NCI-H187 (cell line): Measurements from ENCODE around the gene KCNQ1OT1.

ENCODE experiments used
- DNase-seq, 2 experiments: peaks; one replicate each; lab custom pipeline; 2025; lab: John Stamatoyannopoulos, UW

The KCNQ1OT1 gene

DNA sequence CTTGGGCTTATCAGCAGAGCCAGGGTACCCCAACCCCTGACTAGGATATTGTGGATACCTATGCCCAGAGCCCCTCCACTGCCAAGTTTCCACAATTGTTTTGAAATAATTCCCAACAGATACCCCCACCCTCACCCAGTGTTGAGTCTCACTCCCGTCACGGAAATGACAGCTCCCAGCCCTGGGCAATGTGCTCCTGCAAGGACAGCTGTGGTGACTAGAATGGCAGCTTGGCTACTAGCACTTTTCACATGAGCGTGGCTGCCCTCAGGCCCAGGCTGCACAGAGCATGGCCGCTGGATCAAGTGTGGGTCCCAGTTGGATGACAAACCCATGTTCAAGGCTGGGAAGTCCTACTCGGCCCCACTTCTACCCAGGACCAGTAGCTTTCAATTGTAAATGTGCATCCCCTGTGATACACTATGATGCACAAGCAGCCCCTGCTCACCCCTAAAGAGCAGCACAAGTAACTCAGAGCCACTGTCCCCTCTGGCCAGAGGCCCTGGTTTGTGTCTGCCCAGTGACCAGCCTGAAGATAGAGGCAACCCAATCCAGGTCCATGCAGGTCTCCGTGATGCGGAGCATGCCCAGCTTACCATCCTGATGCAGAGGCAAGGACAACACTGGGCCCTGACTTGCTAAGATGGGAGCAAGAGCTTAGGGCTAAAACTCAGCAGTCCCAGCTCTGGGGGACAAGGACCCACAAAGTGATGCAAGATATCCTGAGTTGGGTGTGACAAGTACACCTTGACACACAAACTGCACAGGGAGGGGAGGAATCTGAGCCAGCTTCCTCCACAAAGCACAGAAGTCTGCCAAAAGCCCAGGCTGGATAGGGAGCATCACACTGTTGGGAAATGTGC is 13.2 kb downstream of the KCNQ1OT1 start:
- no peak for DNase-seq

DNA sequence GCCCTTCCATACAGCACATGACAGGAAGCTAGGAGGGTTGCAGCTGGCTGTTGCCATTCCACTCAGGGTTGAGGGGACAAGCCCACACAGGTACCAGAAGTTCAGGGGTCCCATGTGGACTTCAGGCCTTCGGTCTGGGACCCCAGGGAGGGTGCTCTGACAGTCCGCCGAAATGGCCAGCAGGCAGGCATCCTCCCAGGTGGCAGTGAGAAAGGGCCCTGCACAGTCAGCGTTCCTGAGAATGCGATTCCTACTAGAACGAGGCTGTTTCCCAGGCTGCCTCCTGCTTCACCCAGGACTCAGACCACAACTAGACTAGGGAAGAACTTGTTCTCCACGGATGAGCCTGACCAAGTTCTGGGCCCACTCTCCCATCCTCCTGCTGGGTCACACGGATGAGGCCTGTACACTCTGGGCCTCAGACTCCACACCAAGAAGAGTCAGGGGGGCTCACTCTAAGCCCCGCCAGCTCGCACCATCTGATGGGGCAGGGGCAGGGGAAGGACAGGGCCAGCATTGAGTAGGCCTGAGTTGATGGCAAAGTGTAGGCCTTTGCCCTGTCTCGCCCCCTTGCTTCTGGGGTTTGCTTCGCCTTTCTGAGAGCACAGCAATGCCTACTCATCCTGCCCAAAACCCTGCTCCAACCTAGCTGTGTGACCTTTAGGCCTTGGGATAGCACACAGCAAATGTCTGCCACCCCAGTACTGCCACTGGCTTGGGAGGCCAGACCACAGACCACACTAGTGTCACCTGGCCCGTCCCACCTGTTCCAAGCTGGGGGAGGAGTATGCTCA is 14.0 kb downstream of the KCNQ1OT1 start:
- DNase-seq, result no peak

- no peak for DNase-seq
Measured at GRCh38 chr11:2685051-2685450, 14.7 kb downstream of the KCNQ1OT1 start.

DNA sequence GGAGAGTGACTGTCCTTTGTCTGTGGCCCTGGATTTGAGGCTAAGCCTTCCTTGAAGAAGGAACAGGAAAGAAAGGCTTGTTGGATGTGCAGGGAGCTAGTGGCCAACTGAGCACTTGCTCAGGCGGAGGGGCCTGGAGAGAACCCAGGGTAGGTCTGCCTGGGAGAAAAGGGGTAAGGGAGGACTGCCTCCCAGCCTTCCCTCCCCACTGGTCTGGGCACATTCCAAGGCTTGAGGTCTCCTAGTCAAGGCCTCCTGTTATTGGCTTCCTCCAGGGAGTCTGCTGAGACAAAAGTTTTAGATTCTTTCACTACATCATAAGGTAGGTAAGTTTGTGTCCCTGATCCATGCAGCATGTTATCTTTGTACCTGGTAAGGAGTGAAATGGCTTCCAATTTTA is 15.2 kb downstream of the KCNQ1OT1 start:
- DNase-seq, result no peak

- DNase-seq, result no peak
Measured at GRCh38 chr11:2683806-2684205, 16.0 kb downstream of the KCNQ1OT1 start.

DNA sequence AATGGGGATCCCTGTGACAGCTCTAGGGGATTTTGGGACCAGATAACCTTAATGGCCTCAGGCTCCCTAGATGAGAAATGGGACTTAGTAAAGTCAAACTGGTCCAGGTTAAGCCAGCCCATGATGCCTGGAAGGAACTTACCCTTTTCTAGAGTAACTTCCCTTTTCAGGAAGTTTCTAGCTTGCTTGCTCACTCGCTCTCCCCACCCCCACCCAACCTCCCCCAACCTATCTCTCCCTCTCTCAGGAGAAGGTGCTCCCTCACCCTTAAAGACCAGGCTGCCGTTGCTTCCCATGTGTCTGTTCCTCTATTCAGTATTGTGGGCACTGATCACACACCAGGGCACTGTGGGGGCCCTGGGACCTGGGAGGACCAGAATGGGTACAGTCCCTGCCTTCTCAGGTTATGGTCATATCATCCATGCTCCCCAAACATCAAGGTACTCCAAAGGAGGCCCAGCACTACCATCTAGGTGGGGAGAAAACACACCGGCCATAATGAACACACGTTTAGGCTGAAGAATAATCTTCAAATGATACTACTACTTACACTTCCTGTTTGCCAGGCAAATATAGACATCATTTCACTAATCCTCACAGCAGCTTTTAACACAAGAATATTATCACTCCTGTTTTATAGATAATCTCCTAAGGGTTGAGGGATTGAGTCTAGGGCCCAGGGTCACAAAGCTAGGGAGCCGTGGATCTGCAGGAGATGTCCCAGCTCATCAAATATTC is 18.2 kb downstream of the KCNQ1OT1 start:
- DNase-seq, result no peak

- no peak for DNase-seq
Measured at GRCh38 chr11:2679011-2679676, 20.6 kb downstream of the KCNQ1OT1 start.

DNA sequence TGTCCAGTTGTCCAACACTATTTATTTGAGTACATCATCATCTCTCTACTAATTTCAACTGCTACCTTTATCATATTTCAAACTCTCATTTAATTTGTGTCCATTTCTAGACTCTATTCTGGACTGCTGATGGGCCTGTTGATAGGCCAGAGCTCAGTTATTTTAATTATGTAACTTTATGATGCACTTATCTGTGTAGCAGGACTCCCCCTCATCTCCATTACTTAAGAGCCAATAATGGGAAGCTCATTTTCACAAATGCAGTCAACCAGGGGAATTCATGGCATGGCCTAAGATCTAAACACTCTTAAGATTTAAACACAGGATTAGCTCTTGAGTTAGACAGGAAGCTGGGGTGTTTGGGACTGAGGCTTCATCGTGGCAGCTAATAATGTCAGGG is 21.4 kb downstream of the KCNQ1OT1 start:
- no peak for DNase-seq

GRCh38 chr11:2677127-2677526 is 22.7 kb downstream of the KCNQ1OT1 start:
- no peak for DNase-seq

DNA sequence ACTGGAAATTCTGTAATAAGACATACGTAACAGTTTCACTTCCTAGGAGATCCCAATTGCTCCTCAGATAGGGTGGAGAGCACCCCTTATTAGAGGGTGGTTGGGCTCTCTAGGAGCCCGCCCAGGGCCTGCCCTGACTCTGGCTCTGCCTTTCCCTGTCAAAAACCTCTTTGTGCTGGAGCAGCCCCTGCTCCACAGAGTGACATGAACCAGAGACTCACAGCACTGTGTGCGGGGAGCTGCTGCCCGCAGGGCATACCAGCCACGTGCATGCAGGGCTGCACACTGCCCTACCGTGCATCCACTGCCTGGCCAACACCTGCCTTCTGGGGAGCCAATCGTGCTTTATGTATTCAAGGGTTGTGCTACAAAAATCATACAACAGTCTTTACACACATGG is 24.3 kb downstream of the KCNQ1OT1 start:
- no peak for DNase-seq

GRCh38 chr11:2674658-2675131 is 25.1 kb downstream of the KCNQ1OT1 start:
- no peak for DNase-seq

DNA sequence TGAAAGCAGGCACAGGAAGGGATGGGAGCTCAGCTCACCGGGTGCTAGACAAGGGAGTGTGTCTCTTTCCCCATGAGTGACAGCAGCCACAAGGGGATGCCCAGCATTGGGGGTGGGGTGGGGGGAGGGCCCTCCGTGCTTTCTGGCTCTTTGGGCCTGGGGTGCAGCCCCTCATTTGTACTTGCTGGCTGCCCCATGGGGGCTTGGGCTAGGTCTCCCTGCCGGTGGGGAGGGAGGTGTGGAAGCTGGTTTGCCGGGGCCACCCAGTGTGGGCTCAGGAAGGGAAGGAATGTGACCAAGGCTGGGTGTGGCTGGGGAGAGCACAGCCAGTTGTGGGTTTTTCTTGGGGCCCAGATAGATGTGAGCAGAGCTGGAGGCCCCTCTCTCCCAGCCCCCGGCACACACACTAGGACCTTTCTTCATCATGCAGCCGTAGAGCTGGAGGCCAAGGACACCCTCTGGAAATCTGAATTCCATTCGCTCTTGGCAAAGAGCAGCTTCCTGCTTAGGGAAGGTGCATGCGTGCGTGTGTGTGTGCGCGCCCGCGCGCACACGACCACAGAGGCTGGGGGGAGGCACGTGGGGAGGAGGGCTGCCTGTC is 25.8 kb downstream of the KCNQ1OT1 start:
- no peak for DNase-seq

DNA sequence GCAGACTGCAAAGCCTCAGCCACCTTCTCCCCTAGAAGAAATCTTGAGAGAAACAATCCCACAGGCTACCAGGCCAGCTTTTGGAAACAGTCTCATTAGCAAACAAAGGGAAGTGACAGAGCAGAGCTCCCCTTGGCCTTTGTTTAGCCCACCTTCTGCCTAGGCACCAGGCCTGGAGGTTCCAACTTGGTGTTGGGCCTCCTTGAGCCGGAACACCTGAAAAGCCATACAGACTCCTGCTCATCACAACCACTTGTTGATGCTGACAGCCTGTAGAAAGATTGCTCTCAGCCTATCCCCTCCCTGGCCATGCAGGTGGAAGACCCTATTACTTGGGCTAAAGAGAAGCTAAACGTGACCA is 26.6 kb downstream of the KCNQ1OT1 start:
- DNase-seq, result no peak

GRCh38 chr11:2672553-2673249 is 27.1 kb downstream of the KCNQ1OT1 start:
- DNase-seq, result no peak

- no peak for DNase-seq
Measured at GRCh38 chr11:2671748-2672147, 28.0 kb downstream of the KCNQ1OT1 start.

DNA sequence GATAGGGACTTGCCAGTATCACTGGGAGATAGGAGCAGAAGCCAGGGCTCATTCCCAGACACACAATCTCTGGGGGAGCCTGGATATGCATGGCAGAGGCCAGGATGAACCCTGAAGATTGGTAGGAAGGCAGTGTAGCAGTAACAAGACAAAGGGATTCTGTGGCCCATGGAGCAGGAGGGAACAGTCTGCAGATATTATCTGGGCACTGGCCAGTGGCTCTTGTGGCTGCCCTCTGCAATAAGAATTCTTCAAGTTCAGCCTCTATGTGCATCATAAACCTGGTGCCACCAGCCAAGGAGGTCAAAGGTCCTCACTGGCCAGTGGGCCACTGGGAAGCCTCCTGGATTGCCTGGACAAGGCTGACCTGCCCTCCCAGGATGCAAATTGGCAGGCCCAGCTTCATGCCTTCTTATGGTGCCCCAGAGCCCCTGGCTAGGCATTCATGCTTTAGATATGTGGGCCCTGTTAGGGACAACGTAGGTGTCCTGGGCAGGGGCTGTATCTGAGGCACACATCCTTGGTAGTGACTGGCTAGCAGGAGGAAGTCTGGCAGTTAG is 29.2 kb downstream of the KCNQ1OT1 start:
- DNase-seq, result no peak

DNA sequence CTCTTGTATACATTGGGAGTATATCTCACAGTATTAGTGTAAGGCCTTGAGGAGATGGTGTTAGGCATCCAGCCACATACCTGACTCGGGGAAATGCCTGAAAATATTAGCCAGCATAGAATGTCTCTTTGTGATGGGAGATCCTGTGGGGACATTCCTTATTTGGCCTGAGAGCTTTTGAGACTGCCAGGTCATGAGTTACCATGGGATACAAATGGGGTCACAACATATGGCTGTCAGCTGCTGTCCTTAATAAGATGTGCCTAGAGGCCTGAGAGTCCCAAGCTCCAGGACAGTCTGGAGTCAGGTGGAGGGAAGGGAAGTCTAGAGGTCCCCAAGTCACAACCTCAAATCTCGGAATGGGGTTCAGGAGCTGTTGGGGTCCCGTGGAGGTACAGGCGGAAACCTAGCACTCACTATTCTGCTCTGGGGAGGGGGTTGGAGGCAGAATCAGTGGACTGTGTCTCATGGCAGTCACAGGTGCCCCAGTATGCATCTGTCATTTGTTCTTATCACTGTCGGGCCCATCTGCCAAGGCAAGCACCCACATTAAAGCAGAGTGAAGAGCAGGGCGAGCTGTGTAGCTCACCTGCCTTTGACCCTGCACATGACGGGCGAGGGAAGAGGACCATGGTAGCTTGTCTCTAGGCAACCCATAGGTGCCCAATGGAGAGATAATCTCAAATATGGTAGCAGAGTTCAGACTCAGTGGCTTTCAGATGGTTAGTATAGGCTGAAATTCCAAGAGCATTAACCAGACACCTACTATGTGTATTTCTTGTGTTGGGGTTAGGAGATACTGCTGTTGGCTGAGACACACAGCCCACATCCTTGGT is 29.9 kb downstream of the KCNQ1OT1 start:
- DNase-seq, result no peak

- DNase-seq, result no peak
Measured at GRCh38 chr11:2668876-2669275, 30.9 kb downstream of the KCNQ1OT1 start.

DNA sequence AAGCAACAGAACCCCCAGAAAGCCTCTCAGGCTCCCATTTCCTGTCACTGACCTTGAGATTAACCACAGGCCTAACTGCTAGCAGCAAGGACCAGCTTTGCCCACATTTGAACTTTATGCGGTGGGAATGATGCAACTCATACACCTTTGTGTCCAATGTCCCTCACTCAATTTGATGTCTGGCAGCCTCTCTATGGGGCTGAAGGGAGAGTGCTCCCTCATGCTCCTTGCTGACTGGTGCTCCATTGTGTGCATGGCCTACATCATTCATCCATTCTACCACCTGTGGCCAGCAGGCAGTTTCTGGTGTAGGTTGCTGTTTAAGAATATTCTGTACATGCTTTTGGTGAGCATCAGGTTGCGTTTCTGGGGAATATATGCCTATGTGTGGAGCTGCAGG is 31.9 kb downstream of the KCNQ1OT1 start:
- DNase-seq, result no peak
